ENCODE measurements around the gene NSMF.
"Not testable (repeated sequence)": the region's sequence is repeated elsewhere in the genome, so short reads cannot be mapped to it uniquely, and the experiment has no call there.

The NSMF gene

DNA sequence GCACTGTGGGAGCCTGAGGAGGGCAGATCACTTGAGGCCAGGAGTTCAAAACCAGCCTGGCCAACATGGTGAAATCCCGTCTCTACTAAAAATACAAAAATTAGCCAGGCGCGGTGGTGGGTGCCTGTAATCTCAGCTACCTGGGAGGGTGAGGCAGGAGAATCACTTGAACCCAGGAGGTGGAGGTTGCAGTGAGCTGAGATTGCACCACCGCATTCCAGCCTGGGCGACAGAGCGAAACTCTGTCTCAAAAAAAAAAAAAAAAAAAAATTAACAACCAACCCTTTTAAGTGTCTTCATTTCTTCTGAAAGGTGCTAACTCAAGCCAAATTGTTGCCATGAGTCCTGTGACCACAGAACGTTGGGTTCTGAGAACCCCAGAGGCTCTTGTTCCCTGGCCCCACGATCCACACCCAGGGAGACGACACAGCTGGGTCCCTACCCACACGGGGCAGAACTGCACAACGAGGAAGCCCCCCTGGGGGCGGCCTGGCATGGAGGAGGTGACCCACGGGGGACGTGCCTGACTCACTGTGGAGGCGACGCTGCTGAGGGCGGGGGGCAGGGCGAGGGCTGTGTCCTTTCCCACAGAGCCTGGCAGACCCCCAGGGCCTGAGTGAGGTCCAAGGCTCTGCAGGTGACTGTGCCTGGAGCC, 48.8 kb downstream of the NSMF start:
- DNase-seq: not testable (repeated sequence)

DNA sequence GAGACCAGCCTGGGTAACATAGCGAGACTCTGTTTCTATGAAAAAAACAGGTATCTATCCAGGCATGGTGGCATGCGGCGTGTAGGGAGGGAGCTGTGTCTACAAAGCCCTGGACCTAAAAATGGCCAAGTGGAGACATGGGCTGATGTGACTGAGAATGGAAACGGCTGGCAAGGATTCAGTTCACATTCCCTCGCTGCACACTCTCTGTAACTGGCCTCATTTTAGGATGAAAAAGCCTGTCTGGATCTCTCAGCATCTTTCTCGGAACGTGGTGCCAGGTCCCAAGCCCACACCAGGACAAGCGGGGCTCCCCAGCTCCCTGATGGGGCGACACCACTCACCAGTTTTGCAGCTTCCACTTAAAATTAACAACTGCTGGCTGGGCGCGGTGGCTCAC, 49.6 kb downstream of the NSMF start:
- DNase-seq: no peak

DNA sequence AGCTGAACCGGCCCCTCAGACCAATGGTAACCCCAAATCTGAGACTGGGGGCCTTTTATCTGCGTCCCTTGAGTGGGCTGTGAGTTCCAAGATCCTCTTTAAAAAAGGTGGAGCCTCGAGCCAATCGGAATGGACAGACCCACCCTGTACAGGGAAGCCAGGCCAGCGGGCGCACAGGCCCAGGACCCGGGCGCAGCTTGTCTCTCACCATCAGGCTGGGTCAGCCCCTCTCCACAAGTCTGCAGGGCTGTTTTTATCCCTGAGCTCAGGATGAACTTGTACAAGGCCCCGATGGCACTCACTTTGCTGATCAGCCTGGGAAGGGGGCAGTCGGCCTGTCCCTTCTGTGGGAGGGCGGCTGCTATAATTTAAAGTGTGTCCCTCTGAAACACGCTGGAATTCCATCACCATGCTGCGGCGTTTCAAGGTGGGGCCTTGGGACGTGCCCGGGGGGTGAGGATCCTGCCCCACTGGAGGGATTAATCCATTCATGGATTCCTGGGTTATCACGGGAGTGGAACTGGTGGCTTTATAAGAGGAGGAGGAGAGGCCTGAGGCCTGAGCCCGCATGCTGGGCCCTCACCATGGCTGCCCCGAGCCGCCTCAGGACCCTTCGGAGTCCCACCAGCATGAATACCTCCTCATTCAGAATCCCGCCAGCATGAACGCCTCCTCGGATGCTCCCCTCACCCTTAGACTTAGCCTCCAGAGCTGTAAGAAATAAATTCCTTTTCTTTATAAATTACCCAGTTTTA, 50.3 kb downstream of the NSMF start:
- no peak for DNase-seq

DNA sequence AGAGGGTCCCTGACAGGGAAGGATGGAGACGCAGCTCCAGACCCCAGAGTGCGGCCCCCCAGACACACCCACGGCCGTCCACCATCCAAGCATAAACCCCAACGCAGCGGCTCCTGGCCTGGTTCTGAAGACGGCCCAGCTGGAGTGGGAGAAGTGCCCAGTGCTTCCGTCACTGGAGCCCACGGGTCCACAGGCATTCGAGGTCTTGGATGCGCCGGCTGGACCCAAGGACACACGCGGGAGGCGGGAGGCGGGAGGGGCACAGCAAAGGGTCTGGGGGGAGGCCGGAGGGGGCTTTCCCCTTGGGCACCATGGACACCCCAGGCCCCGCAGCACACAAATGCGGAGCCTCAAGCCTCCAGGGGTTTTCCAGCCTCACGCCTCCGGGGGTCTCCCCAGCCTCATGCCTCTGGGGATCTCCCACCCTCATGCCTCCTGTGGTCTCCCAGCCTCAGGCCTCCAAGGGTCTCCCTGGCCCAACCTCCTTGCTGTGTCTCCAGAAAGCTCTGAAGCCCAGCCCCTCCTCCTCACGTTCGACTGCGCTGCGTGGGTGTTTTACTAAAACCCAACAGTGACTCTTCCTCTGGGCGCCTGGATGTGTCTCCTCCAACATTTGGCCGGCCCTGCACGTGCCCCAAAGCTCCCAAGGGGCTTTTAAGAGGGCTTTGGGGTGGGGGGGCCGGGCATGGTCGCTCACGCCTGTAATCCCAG, 51.4 kb downstream of the NSMF start:
- DNase-seq: no peak

DNA sequence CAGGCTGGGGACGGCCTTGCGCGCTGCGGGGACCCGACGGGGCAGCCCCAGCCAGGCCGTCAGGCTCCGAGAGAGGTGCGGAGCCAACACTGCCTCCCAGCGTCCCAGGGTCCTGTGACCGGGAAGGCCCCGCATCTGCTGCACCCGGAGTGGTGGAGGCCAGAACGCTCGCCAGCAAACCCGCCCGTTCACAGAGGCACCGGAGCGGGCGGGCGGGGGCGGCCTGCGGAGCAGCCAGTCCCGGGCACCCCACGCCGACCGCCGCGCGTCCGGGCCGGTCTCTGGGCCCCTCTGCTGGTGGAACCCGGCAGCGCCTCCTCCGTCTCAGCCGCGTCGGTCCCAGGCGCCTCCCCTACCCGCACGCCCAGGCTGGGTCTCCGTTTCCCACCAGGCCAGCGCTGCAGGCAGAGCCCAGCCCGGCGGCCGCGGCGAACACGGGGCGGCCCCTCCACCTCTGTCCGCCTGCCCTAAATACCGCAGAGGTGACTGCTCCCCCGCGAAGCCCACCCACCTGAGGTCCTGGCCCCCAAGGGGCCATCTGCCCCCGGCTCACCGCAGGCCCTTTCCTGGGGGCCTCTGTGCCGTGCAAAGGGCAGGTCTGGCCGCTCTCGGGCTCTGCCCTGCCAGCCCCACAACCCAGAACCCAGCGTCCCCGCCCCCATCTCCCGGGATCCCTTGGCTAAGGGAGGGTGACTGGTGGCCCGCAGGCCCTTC, 52.1 kb downstream of the NSMF start:
- peak; percentile 32 for DNase-seq

DNA sequence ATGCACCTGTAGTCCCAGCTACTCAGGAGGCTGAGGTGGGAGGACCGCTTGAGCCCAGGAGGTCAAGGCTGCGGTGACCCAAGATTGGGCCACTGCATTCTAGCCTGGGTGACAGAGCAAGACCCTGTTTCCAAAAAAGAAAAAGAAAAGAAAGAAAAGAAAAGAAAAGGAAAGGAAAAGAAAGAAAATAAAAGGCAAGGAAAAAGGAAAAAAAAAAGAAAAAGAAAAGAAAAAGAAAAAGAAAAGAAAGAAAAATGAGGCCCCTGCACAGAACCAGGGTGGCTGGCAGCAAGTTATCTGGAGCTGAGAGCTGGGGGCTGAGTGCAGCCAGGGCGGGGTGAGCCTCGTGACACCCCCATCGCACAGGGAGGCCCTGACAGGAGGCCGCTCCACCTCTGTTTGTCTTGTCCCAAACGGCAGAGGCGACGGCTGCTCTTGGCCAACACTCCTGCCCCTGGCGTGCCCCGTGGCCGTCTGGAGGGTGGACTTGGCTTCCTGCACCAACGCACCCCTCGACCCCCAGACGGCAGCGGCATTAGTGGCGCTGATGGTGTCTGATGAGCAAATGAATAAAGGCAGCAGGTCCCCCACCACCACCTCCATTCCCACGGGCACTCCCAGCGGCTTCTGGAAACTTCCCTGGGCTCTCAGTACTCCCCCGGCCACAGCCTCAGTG, 52.9 kb downstream of the NSMF start:
- DNase-seq: no peak

DNA sequence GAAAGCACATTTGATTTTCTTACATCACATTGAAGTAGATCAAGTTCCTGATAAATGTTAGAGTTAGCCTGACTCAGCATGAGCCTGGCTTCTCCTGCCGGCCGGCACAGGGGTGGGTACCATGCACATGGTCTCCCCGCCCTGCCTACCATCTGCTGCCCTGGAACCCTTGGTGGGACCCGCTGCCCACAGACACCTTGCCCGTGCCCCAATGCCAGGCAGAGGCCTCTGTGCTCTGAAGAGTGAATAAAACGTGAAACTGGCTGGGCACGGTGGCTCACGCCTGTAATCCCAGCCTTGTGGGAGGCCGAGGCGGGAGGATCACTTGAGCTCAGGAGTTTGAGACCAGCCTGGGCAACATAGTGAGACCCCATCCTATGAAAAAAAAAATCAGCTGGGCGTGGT, 53.5 kb downstream of the NSMF start:
- no peak for DNase-seq

DNA sequence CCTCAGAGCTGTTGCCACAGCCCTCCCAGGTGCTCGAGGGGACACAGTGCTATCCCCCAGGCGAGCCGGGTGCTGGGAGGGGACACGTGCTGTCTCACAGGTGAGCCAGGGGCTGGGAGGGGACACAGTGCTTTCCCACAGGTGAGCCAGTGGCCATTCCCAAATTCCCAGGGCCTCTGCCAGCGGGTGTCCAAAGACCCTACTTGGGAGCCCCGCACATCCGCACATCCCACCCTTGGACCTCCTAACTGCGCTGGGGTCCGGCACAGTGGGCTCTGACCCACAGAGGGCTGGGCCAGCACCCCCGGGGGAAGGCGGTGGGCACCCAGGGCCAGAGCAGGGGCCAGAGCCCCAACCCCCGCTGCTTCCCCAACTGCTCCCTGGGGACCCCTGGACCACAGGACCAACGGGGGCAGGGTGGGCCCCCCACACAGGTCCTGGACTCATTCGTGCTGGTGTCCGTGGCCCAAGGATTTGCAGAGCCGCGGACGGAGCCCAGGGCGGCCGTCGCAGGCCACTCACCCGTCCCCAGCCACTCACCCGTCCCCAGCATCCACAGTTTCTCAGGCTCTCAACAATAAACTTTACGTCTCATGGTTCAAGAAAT, 54.1 kb downstream of the NSMF start:
- no peak for DNase-seq

DNA sequence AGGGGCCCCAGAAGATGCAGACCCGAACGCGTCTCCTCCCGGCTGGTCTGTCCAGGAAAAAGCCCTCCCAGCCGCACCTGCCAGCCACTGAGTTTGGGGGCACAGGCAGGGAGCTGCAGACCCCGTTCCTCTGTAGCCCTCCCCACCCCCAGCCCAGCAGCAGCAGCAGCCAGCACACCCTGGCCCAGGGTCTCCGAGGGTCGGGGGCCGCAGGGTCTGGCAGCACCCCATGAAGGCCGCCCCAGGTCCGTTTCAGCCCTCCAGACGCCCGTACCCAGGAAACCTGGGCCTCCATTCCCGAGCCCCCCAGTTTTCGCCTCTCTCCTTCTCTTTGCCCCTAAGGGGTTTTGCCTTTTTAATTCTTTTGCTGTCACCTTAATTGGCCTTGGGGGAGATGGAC, 55.9 kb downstream of the NSMF start:
- no peak for DNase-seq

DNA sequence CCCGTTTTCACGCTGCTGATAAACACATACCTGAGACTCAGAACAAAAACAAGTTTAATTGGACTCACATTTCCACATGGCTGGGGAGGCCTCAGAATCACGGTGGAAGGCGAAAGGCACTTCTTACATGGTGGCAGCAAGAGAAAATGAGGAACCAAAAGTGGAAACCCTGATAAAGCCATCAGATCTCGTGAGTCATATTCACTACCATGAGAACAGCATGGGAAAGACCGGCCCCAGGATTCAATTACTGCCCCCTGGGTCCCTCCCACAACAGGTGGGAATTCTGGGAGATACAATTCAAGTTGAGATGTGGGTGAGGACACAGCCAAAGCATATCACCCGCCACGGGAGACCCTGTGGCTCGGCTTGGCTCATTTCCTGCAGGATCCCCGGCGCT, 56.4 kb downstream of the NSMF start:
- DNase-seq: no peak

DNA sequence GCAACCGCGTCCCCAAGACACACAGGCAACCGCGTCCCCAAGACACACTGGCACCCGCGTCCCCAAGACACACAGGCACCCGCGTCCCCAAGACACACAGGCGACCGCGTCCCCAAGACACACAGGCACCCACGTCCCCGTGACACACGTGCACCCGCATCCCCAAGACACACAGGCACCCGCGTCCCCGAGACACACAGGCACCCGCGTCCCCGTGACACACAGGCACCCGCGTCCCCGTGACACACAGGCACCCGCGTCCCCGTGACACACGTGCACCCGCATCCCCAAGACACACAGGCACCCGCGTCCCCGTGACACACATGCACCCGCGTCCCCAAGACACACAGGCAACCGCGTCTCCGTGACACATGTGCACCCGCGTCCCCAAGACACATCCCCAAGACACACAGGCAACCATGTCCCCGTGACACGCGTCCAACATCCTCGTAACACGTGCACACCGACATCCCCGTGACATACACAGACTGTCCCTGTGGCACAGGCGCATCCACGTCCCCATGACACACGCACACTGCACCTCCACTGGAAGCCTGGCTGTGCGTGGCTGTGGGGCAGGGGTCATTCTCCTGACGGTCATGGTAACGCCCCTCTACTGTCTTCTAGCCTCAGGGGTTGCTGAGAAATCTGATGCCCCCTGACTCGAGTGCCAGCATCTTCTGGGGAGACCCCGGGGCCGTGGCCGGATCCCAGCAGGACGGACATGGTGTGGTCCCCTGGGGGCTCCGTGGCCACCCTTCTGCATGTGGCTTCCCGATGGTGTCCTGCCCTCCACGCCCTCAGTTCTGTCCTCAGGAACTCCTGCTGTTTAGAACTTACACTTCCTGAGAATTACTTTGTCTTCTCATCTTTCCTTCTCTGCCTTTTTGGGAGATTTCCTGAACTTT, 60.3 kb downstream of the NSMF start:
- DNase-seq: no peak

DNA sequence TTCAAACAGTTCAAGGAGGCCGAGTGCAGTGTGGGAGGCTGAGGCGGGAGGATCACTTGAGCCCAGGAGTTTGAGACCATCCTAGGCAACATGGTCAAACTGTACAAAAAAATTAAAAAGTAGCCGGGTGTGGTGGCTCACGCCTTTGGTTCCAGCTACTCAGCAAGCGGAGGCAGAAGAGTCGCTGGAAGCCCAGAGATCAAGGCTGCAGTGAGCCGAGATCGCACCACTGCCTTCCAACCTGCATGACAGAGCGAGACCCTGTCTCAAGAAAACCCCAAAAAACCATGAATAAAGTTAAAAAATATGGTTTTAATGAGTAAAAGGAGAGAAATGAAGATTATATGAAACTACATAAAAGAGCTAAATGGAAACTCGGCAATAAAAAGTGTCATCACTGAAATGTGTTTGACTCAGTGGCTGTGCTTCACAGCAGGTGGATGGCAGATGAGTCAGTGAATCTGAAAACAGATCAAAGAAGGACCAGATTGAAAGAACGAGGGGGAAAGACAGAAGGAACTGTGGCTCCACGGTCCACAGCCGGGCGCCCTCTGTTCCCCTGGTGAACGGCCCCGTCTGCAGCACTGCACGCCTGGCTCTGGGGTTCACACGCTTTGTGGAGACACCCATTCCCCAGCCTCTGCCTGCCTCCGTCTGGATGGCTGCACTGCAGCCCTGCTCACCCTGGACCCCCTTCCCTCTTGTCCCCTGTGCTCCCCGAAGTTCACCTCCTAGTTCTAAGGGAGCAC, 61.3 kb downstream of the NSMF start:
- DNase-seq: no peak
